ENCODE measurements around the gene DRAP1.
A peak's percentile ranks its signal among the peaks of the same experiment; 100 is the strongest.

The DRAP1 gene

GRCh38 chr11:65899356-65900124 lies 19.7 kb upstream of the DRAP1 start:
- no peaks in the 10 kb centered on the region for H3K27me3 ChIP-seq (ENCODE audit: insufficient read depth, low read length, poor library complexity, severe bottlenecking)
- peak overlapping the region; percentile 57 for H3K4me3 ChIP-seq (ENCODE audit: low read length, poor library complexity, severe bottlenecking)
- no peak overlapping the region for H3K9ac ChIP-seq (ENCODE audit: low read depth, low read length, poor library complexity, severe bottlenecking)
- H3K36me3 ChIP-seq (ENCODE audit: insufficient read depth, low read length), result no peaks in the 10 kb centered on the region
- no peaks in the 10 kb centered on the region for H4K20me1 ChIP-seq (ENCODE audit: insufficient read depth, low read length, poor library complexity, severe bottlenecking)
- no peaks in the 10 kb centered on the region for H3K79me2 ChIP-seq (ENCODE audit: insufficient read depth, low read length)
- peak overlapping the region; percentile 69 for H3K4me2 ChIP-seq (ENCODE audit: low read depth, low read length, poor library complexity, severe bottlenecking)
- no peaks in the 10 kb centered on the region for H3K9me3 ChIP-seq (ENCODE audit: insufficient read depth, low read depth, low read length)
- peaks cover 7% of the 10 kb centered on the region for H3K4me1 ChIP-seq (ENCODE audit: insufficient read depth, low read length, poor library complexity, severe bottlenecking)
- no peak overlapping the region for H2AFZ ChIP-seq (ENCODE audit: low read length)
- no peaks in the 10 kb centered on the region for H3F3A ChIP-seq (ENCODE audit: low read depth)
- no peaks in the 10 kb centered on the region for H3K9me2 ChIP-seq (replicated peaks; ENCODE audit: low read depth, low read length)
- TF ChIP-seq EZH2phosphoT487 (IDR thresholded peaks at IDR 0.05; ENCODE audit: borderline replicate concordance) (no peak), CTCF (conservative IDR thresholded peaks at IDR 0.05; ENCODE audit: low read length) (no peak)

GRCh38 chr11:65900125-65900898 lies 18.9 kb upstream of the DRAP1 start, which contains the start of gene FOSL1:
TSS of gene FOSL1 (minus strand) at chr11:65900388. CDS start at chr11:65900339, 49 bp downstream.
- H3K4me3 ChIP-seq (ENCODE audit: low read length, poor library complexity, severe bottlenecking), result peak within 1 kb of the TSS; percentile 57
- no peaks in the 10 kb centered on the region for H3F3A ChIP-seq (ENCODE audit: low read depth)
- H3K27me3 ChIP-seq (ENCODE audit: insufficient read depth, low read length, poor library complexity, severe bottlenecking), result no peaks in the 10 kb centered on the region
- H3K9ac ChIP-seq (ENCODE audit: low read depth, low read length, poor library complexity, severe bottlenecking), result no peak within 1 kb of the TSS
- H3K4me2 ChIP-seq (ENCODE audit: low read depth, low read length, poor library complexity, severe bottlenecking), result peak within 1 kb of the TSS; percentile 69
- H3K9me3 ChIP-seq (ENCODE audit: insufficient read depth, low read depth, low read length), result no peaks in the 10 kb centered on the region
- H2AFZ ChIP-seq (ENCODE audit: low read length), result peak within 1 kb of the TSS; percentile 53; the same call in 1 of the 2 replicates
- H3K36me3 ChIP-seq (ENCODE audit: insufficient read depth, low read length), result no peaks in the 10 kb centered on the region
- no peaks in the 10 kb centered on the region for H4K20me1 ChIP-seq (ENCODE audit: insufficient read depth, low read length, poor library complexity, severe bottlenecking)
- no peaks in the 10 kb centered on the region for H3K79me2 ChIP-seq (ENCODE audit: insufficient read depth, low read length)
- TF ChIP-seq CTCF (conservative IDR thresholded peaks at IDR 0.05; ENCODE audit: low read length), result no peak
- no peak for TF ChIP-seq EZH2phosphoT487 (IDR thresholded peaks at IDR 0.05; ENCODE audit: borderline replicate concordance)
- H3K4me1 ChIP-seq (ENCODE audit: insufficient read depth, low read length, poor library complexity, severe bottlenecking), result peaks cover 7% of the 10 kb centered on the region
- no peaks in the 10 kb centered on the region for H3K9me2 ChIP-seq (replicated peaks; ENCODE audit: low read depth, low read length)

- H3K79me2 ChIP-seq (ENCODE audit: insufficient read depth, low read length), result no peaks in the 10 kb centered on the region
- H3K36me3 ChIP-seq (ENCODE audit: insufficient read depth, low read length), result no peaks in the 10 kb centered on the region
- no peak for TF ChIP-seq CTCF (conservative IDR thresholded peaks at IDR 0.05; ENCODE audit: low read length)
- TF ChIP-seq EZH2phosphoT487 (IDR thresholded peaks at IDR 0.05; ENCODE audit: borderline replicate concordance), result no peak
- H2AFZ ChIP-seq (ENCODE audit: low read length), result 0 out of 2 replicates have a peak overlapping the region, but pooled peaks have one; percentile 53
- peaks cover 7% of the 10 kb centered on the region for H3K4me1 ChIP-seq (ENCODE audit: insufficient read depth, low read length, poor library complexity, severe bottlenecking)
- peak overlapping the region; percentile 69 for H3K4me2 ChIP-seq (ENCODE audit: low read depth, low read length, poor library complexity, severe bottlenecking)
- H3K4me3 ChIP-seq (ENCODE audit: low read length, poor library complexity, severe bottlenecking), result no peak overlapping the region
- no peaks in the 10 kb centered on the region for H3F3A ChIP-seq (ENCODE audit: low read depth)
- H3K27me3 ChIP-seq (ENCODE audit: insufficient read depth, low read length, poor library complexity, severe bottlenecking), result no peaks in the 10 kb centered on the region
- no peak overlapping the region for H3K9ac ChIP-seq (ENCODE audit: low read depth, low read length, poor library complexity, severe bottlenecking)
- no peaks in the 10 kb centered on the region for H3K9me3 ChIP-seq (ENCODE audit: insufficient read depth, low read depth, low read length)
- no peaks in the 10 kb centered on the region for H3K9me2 ChIP-seq (replicated peaks; ENCODE audit: low read depth, low read length)
- H4K20me1 ChIP-seq (ENCODE audit: insufficient read depth, low read length, poor library complexity, severe bottlenecking), result no peaks in the 10 kb centered on the region
Measured at GRCh38 chr11:65900899-65901180, 18.4 kb upstream of the DRAP1 start.
